HepG2 (cell line): ENCODE results near the gene SLC7A8. TPM values are rescaled to one million over a fixed set of nuclear protein-coding genes. Genes with fewer than 3 reads are reported as not detected.

Experiments used
- IRF9 ChIP-seq: sonication (generic); formaldehyde crosslinking; IDR thresholded peaks from 2 replicates; pipeline ENCODE4 v1.8.0; 2022; ENCODE audit warnings: missing genetic modification reagents, mild to moderate bottlenecking, borderline replicate concordance
- JUN ChIP-seq: sonication (generic); formaldehyde crosslinking; IDR thresholded peaks from 2 replicates; pipeline ENCODE4 v1.4.0; 2020; ENCODE audit warnings: mild to moderate bottlenecking, missing genetic modification reagents
- MTERF4 ChIP-seq: sonication (generic); formaldehyde crosslinking; IDR thresholded peaks from 2 replicates; pipeline ENCODE4 v1.8.0; 2023; ENCODE audit warnings: mild to moderate bottlenecking, missing genetic modification reagents
- MXD3 ChIP-seq: IDR thresholded peaks from 2 replicates; pipeline ENCODE4 v1.6.1; 2016; ENCODE audit warnings: mild to moderate bottlenecking, missing biosample characterization, missing genetic modification reagents
- PCBP1 ChIP-seq: fragments of 200-400 bp; formaldehyde crosslinking; IDR thresholded peaks from 2 replicates; pipeline ENCODE4 v1.6.1; 2017; ENCODE audit warnings: mild to moderate bottlenecking, low read depth, low read length, borderline replicate concordance
- POLR2AphosphoS2 ChIP-seq: IDR thresholded peaks from 2 replicates; pipeline ENCODE4 v1.6.1; 2011; ENCODE audit warnings: low read depth, low read length, improper control_type of control experiment
- SNAPC5 ChIP-seq: sonication (generic); formaldehyde crosslinking; IDR thresholded peaks from 2 replicates; pipeline ENCODE4 v1.8.1; 2023; ENCODE audit warnings: mild to moderate bottlenecking, missing genetic modification reagents, borderline replicate concordance
- TERF1 ChIP-seq: sonication (generic); formaldehyde crosslinking; IDR thresholded peaks from 2 replicates; pipeline ENCODE4 v1.8.0; 2022; ENCODE audit warnings: mild to moderate bottlenecking, missing genetic modification reagents, moderate library complexity
- THAP8 ChIP-seq: sonication (generic); formaldehyde crosslinking; IDR thresholded peaks from 2 replicates; pipeline ENCODE4 v1.5.1; 2020; ENCODE audit warnings: missing genetic modification reagents, mild to moderate bottlenecking, borderline replicate concordance
- THYN1 ChIP-seq: sonication (generic); formaldehyde crosslinking; IDR thresholded peaks from 2 replicates; pipeline ENCODE4 v1.8.1; 2023; ENCODE audit warnings: low read depth, mild to moderate bottlenecking, moderate library complexity, missing genetic modification reagents, borderline replicate concordance
- ZBTB26 ChIP-seq: IDR thresholded peaks from 2 replicates; pipeline ENCODE4 v1.6.1; 2016; ENCODE audit warnings: missing compliant biosample characterization, missing genetic modification reagents, borderline replicate concordance
- ZBTB43 ChIP-seq: sonication (generic); formaldehyde crosslinking; conservative IDR thresholded peaks from 2 replicates; pipeline ENCODE4 v1.4.0; 2020; ENCODE audit warnings: missing genetic modification reagents
- ZNF207 ChIP-seq: fragments of 450-650 bp; IDR thresholded peaks from 2 replicates; pipeline ENCODE4 v1.6.1; 2016; ENCODE audit warnings: antibody characterized with exemption, borderline replicate concordance
- ZNF281 ChIP-seq: sonication (generic); formaldehyde crosslinking; IDR thresholded peaks from 2 replicates; pipeline ENCODE4 v1.4.0; 2020; ENCODE audit warnings: missing genetic modification reagents, borderline replicate concordance
- ZNF558 ChIP-seq: sonication (generic); formaldehyde crosslinking; IDR thresholded peaks from 2 replicates; pipeline ENCODE4 v1.9.0; 2022; ENCODE audit warnings: mild to moderate bottlenecking, missing genetic modification reagents, borderline replicate concordance
- ZNF652 ChIP-seq: IDR thresholded peaks from 2 replicates; pipeline ENCODE4 v1.6.1; 2016; ENCODE audit warnings: low read depth, borderline replicate concordance
- polyA plus RNA-seq, 8 experiments: library from polyadenylated mRNA; depleted of rRNA in 3 of 8; stranded (reverse) in 7 of 8; unstranded in 1 of 8; fragments of >200 nt; fragmentation: Illumina TruSeq in 4 of 8; extraction: Trizol in 4 of 8; gene quantifications; 2 replicates each; pipeline versions ENCODE4 v1.2.1 to v1.2.3, GENCODE V29; 2011 to 2016; ENCODE audit warnings: low read depth in 4 of 8, missing spikeins in 1 of 8, mixed read lengths in 1 of 8; ENCODE audit not compliant: insufficient read depth in 1 of 8
- total RNA-seq, 5 experiments: library from RNA; depleted of rRNA; stranded (reverse); fragments of >200 nt; fragmentation: Illumina TruSeq; extraction: Trizol; gene quantifications; 2 replicates each; pipeline ENCODE4 v1.2.3, GENCODE V29; 2016; ENCODE audit warnings: low read depth in 1 of 5

SLC7A8 gene
- total and polyA plus RNA-seq, 2 of the 13 experiments (the other 11 are each of a cell fraction or from before 2014, with no cell fraction given) = 0.25 TPM; not detected in 1

- TF ChIP-seq MXD3 (CRISPR knock-in tag) (no peak), ZNF281 (CRISPR knock-in tag) (no peak), PCBP1 (no peak), SNAPC5 (no peak), MTERF4 (CRISPR knock-in tag) (no peak), IRF9 (CRISPR knock-in tag) (no peak), THYN1 (CRISPR knock-in tag) (no peak), ZBTB26 (CRISPR knock-in tag) (0 out of 2 replicates have a peak, but pooled peaks have one; percentile 46), POLR2AphosphoS2 (no peak), TERF1 (no peak), ZNF558 (CRISPR knock-in tag) (no peak), JUN (CRISPR knock-in tag) (no peak), THAP8 (no peak), ZNF652 (no peak), ZNF207 (no peak), ZBTB43 (CRISPR knock-in tag) (no peak)
Observed at GRCh38 chr14:23171222-23171975, 12.1 kb downstream of the SLC7A8 start (continued).
